ENCODE results near the gene DEF6.
A peak's percentile ranks its signal among the peaks of the same experiment; 100 is the strongest.
"Not testable (repeated sequence)": the region's sequence is repeated elsewhere in the genome, so short reads cannot be mapped to it uniquely, and the experiment has no call there.

The DEF6 gene

GRCh38 chr6:35305117-35305516 is 7.5 kb downstream of the DEF6 start:
- intact Hi-C loops (cut with DNase I), result no loop called here

GRCh38 chr6:35307138-35307537 is 9.5 kb downstream of the DEF6 start:
- intact Hi-C loops (cut with DNase I); DNase-seq: not testable (repeated sequence)

More at GRCh38 chr6:35305117-35305516, 7.5 kb downstream of the DEF6 start:
- DNase-seq, result peak in 8 of 42 donors; percentile 15 to 51 (median 28)

- DNase-seq; intact Hi-C loops (cut with DNase I): not testable (repeated sequence)
Measured at GRCh38 chr6:35308543-35308942, 10.9 kb downstream of the DEF6 start.

- DNase-seq, result peak in 2 of 42 donors; percentile 1 to 23
- intact Hi-C loops (cut with DNase I), result no loop called here
Measured at GRCh38 chr6:35309611-35310264, 12.1 kb downstream of the DEF6 start.

GRCh38 chr6:35310265-35310831 is 12.7 kb downstream of the DEF6 start:
- intact Hi-C loops (cut with DNase I), result no loop called here
- peak in 3 of 42 donors; percentile 4 to 37 (median 21) for DNase-seq

GRCh38 chr6:35311390-35312075 is 13.9 kb downstream of the DEF6 start:
- DNase-seq, result peak in 3 of 42 donors; percentile 2 to 41 (median 34)
- intact Hi-C loops (cut with DNase I), result no loop called here

- peak in 1 of 42 donors; percentile 0 for DNase-seq
- intact Hi-C loops (cut with DNase I), result no loop called here
Measured at GRCh38 chr6:35312076-35312800, 14.6 kb downstream of the DEF6 start.

GRCh38 chr6:35312807-35313206 is 15.2 kb downstream of the DEF6 start:
- intact Hi-C loops (cut with DNase I), result no loop called here
- DNase-seq, result no peak

- intact Hi-C loops (cut with DNase I), result no loop called here
Measured at GRCh38 chr6:35317483-35318195, 20.0 kb downstream of the DEF6 start.

GRCh38 chr6:35318196-35319171 is 20.9 kb downstream of the DEF6 start:
- intact Hi-C loops (cut with DNase I), result no loop called here

More at GRCh38 chr6:35317483-35318195, 20.0 kb downstream of the DEF6 start:
- DNase-seq, result peak in 5 of 42 donors; percentile 4 to 37 (median 21)

GRCh38 chr6:35319346-35320030 is 21.9 kb downstream of the DEF6 start:
- DNase-seq, result no peak
- intact Hi-C loops (cut with DNase I), result no loop called here

More at GRCh38 chr6:35318196-35319171, 20.9 kb downstream of the DEF6 start:
- DNase-seq, result peak; percentile 61 to 95 (median 90)

GRCh38 chr6:35320031-35320410 is 22.4 kb downstream of the DEF6 start:
- DNase-seq, result no peak
- intact Hi-C loops (cut with DNase I), result no loop called here

GRCh38 chr6:35321091-35321490 is 23.5 kb downstream of the DEF6 start:
- intact Hi-C loops (cut with DNase I), result no loop called here
- DNase-seq, result no peak

- intact Hi-C loops (cut with DNase I), result no loop called here
- peak in 38 of 42 donors; percentile 24 to 76 (median 54) for DNase-seq
Measured at GRCh38 chr6:35327349-35328027, 29.9 kb downstream of the DEF6 start.

GRCh38 chr6:35328108-35328723 is 30.6 kb downstream of the DEF6 start:
- intact Hi-C loops (cut with DNase I), result no loop called here
- peak in 1 of 42 donors; percentile 5 for DNase-seq

- intact Hi-C loops (cut with DNase I), result not testable (repeated sequence)
- peak in 1 of 42 donors; percentile 4 for DNase-seq
Measured at GRCh38 chr6:35328965-35329364, 31.3 kb downstream of the DEF6 start.
